Memory B cell (primary cell): ENCODE measurements around the gene GSTA3.
"Not testable (repeated sequence)": the region's sequence is repeated elsewhere in the genome, so short reads cannot be mapped to it uniquely, and the experiment has no call there.

Experiments used
- ATAC-seq: fragments of 150-1000 bp; cut with Tn5 transposase; 2 replicates; pipeline ENCODE4 v1.10.0; 2021; ENCODE audit warnings: low read depth, mild to moderate bottlenecking, moderate library complexity
- DNase-seq, 2 donors: peaks; one replicate each; pipeline ENCODE4 v3.0.0; 2022; ENCODE audit warnings: low spot score in 2 of 2
- H3K27ac Mint-ChIP-seq: one replicate; pipeline ENCODE4 v1.8.0; 2022; ENCODE audit warnings: mild to moderate bottlenecking, moderate library complexity, mixed read lengths
- H3K27me3 Mint-ChIP-seq: one replicate; pipeline ENCODE4 v1.8.0; 2022; ENCODE audit warnings: mixed read lengths
- H3K36me3 Mint-ChIP-seq: one replicate; pipeline ENCODE4 v1.8.0; 2022; ENCODE audit warnings: mild to moderate bottlenecking, mixed read lengths
- H3K4me1 Mint-ChIP-seq: one replicate; pipeline ENCODE4 v1.8.0; 2022; ENCODE audit warnings: mixed read lengths
- H3K4me3 Mint-ChIP-seq: one replicate; pipeline ENCODE4 v1.8.0; 2022; ENCODE audit warnings: mild to moderate bottlenecking, moderate library complexity, mixed read lengths
- H3K9me3 Mint-ChIP-seq: one replicate; pipeline ENCODE4 v1.8.0; 2022; ENCODE audit warnings: mixed read lengths

GSTA3 gene

GRCh38 chr6:52909531-52909930, at the start of gene GSTA3:
Gene GSTA3 (minus strand): TSS chr6:52909698. CDS start chr6:52905834, 3,864 bp downstream.
- peaks cover 1% of the 10 kb centered on the region for H3K9me3 Mint-ChIP-seq
- no peaks in the 10 kb centered on the region for H3K36me3 Mint-ChIP-seq
- peaks cover 2% of the 10 kb centered on the region for H3K27me3 Mint-ChIP-seq
- ATAC-seq (no peak), DNase-seq (no peak)
- H3K4me1 Mint-ChIP-seq, result no peaks in the 10 kb centered on the region
- no peak within 1 kb of the TSS for H3K27ac Mint-ChIP-seq
- H3K4me3 Mint-ChIP-seq, result no peak within 1 kb of the TSS

DNA sequence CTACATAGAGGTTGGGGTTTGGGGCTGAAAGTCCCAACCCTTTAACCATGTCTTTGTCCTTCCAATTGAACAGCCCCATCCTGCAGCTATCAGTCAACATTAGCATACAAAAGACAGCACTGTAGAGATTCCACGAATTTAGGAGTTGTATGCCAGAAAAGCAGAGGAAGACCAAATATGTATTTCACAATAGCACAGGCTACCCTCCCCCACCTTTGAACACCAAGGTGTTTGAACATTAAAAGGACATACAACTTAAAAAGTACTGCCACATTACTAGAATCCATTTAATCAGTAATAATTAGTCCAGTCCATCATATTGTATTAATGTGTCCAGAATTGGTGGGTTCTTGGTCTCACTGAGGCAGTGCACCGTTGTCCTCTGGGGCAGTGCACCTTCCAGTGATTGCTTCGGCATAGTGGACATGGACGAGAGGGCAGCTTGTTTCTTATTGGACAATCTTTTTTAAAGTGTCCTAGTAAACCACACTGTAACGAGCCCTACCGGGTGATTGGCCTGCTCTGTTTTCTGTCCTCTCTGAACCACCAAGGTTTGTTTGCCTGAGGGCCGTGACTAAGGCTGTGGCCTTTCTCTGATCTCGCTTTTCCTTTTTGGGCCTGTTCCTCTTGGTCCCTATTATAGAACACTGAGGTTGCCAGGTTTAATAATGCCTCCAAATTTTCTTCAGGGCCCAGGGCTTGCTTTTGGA, 49.2 kb upstream of the GSTA3 start:
- Mint-ChIP-seq H3K27ac (no peak overlapping the region), H3K27me3 (peaks cover 6% of the 10 kb centered on the region), H3K36me3 (no peaks in the 10 kb centered on the region), H3K4me3 (no peak overlapping the region), H3K4me1 (no peaks in the 10 kb centered on the region), H3K9me3 (no peaks in the 10 kb centered on the region)
- DNase-seq (no peak), ATAC-seq (no peak)

- Mint-ChIP-seq H3K27me3 (peaks cover 2% of the 10 kb centered on the region), H3K4me1 (no peaks in the 10 kb centered on the region), H3K27ac (no peak overlapping the region), H3K36me3 (no peaks in the 10 kb centered on the region), H3K4me3 (no peak overlapping the region), H3K9me3 (no peaks in the 10 kb centered on the region)
- no peak for ATAC-seq
- no peak for DNase-seq
Measured at GRCh38 chr6:52955871-52956270, 46.4 kb upstream of the GSTA3 start.

DNA sequence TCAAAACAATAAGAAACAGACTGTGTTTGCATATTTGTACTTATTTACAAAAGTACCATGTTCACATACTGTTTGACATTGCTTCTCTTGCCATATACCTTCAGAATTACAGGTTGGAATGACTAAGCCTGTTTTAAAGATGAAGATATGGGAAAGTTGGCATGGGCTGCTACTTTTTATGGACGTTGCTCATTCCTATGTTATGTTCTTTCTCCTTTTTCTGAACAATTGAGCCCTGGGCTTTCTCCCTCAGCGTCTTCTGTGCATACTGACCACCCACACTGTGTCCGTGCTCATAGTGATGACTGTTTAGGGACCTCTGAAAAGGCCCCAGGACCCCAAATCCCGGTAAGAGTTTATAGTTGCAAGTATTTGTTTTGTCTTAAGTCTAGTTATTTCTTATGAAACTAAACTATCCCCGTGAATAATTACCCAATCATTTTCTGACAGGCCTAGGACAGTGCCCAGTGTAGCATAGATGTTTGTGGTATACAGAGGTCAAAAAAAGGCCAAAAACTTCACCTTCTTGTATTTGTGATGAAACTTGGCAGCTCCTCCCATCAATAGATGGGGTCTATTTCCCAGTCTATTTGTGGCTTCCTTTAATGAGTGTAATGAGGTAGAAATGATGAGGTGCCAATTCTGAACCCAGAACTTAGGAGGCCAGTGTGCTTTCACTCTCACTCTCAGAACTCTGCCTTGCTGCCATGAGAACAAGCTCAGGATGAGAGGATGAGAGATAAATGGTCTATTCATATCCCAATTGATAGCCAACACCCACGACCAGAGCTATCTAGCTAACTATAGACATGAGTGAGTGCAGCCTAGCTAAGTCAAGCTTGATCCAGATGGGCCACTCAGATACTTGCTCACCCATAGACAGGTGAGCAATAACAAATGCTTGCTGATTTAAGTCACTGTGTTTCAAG, 44.7 kb upstream of the GSTA3 start:
- no peak for ATAC-seq
- no peak overlapping the region for H3K27ac Mint-ChIP-seq

DNA sequence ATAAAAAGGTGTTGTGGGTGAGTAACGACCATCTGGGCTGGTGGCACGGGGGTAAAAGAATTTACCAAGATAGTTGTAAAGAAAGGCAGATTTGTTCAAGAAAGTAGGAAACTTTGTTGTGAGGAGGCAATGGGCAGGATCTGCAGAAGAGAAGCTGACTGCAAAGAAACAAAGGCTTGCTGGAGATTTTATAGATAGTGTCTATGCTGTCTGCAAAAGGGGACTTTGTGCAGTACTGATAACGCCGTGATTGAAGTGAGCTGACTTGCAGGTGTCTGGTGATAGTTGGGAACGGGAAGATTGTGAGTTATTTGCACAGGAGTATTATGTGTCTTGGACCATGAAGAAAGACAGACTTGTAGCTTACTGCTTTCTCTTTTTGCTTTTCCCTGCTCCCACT, 36.8 kb upstream of the GSTA3 start:
- no peaks in the 10 kb centered on the region for H3K4me1 Mint-ChIP-seq
- H3K9me3 Mint-ChIP-seq, result no peaks in the 10 kb centered on the region
- ATAC-seq (no peak), DNase-seq (no peak)
- no peak overlapping the region for H3K4me3 Mint-ChIP-seq
- H3K27me3 Mint-ChIP-seq, result peaks cover 17% of the 10 kb centered on the region
- no peak overlapping the region for H3K27ac Mint-ChIP-seq
- H3K36me3 Mint-ChIP-seq, result peaks cover 1% of the 10 kb centered on the region

More for the DNA sequence above, 44.7 kb upstream of the GSTA3 start:
- Mint-ChIP-seq H3K36me3 (no peaks in the 10 kb centered on the region), H3K4me1 (no peaks in the 10 kb centered on the region), H3K4me3 (no peak overlapping the region), H3K27me3 (peaks cover 2% of the 10 kb centered on the region), H3K9me3 (no peaks in the 10 kb centered on the region)
- no peak for DNase-seq

GRCh38 chr6:52942821-52943220, 33.3 kb upstream of the GSTA3 start:
- H3K4me3 Mint-ChIP-seq, H3K9me3 Mint-ChIP-seq, H3K27ac Mint-ChIP-seq, ATAC-seq, H3K36me3 Mint-ChIP-seq, DNase-seq, H3K4me1 Mint-ChIP-seq: not testable (repeated sequence)
- peaks cover 18% of the 10 kb centered on the region for H3K27me3 Mint-ChIP-seq

DNA sequence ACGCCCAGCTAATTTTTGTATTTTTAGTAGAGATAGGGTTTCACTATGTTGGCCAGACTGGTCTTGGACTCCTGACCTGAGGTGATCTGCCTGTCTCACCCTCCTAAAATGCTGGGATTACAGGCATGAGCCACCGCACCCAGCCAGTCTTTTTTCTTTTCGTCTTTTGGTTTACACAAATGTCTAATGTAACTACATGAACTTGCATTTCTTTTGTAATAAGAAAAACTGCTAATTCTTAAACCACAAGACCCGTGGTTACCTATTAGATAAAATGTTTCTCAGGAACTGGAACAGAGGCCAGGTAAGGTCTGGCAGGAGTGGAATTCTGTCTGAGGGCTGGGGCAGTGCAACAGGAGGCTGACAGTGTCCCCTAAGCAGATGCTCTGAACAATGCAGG, 32.7 kb upstream of the GSTA3 start:
- peaks cover 15% of the 10 kb centered on the region for H3K27me3 Mint-ChIP-seq
- no peaks in the 10 kb centered on the region for H3K9me3 Mint-ChIP-seq
- ATAC-seq (no peak), DNase-seq (no peak)
- no peaks in the 10 kb centered on the region for H3K4me1 Mint-ChIP-seq
- H3K36me3 Mint-ChIP-seq, result peaks cover 1% of the 10 kb centered on the region
- H3K27ac Mint-ChIP-seq, result no peak overlapping the region
- H3K4me3 Mint-ChIP-seq, result no peak overlapping the region

- Mint-ChIP-seq H3K27ac (no peak overlapping the region), H3K4me3 (no peak overlapping the region)
Measured at GRCh38 chr6:52937908-52938307, 28.4 kb upstream of the GSTA3 start.

GRCh38 chr6:52933778-52934177, 24.3 kb upstream of the GSTA3 start:
- Mint-ChIP-seq H3K9me3 (peaks cover 1% of the 10 kb centered on the region), H3K36me3 (no peaks in the 10 kb centered on the region), H3K4me1 (peaks cover 2% of the 10 kb centered on the region), H3K27ac (no peak overlapping the region), H3K27me3 (peaks cover 6% of the 10 kb centered on the region), H3K4me3 (no peak overlapping the region)
- no peak for ATAC-seq
- DNase-seq, result no peak

More at GRCh38 chr6:52937908-52938307, 28.4 kb upstream of the GSTA3 start:
- Mint-ChIP-seq H3K36me3 (no peaks in the 10 kb centered on the region), H3K9me3 (no peaks in the 10 kb centered on the region), H3K27me3 (peaks cover 10% of the 10 kb centered on the region), H3K4me1 (peaks cover 2% of the 10 kb centered on the region)
- no peak for ATAC-seq
- DNase-seq, result no peak

DNA sequence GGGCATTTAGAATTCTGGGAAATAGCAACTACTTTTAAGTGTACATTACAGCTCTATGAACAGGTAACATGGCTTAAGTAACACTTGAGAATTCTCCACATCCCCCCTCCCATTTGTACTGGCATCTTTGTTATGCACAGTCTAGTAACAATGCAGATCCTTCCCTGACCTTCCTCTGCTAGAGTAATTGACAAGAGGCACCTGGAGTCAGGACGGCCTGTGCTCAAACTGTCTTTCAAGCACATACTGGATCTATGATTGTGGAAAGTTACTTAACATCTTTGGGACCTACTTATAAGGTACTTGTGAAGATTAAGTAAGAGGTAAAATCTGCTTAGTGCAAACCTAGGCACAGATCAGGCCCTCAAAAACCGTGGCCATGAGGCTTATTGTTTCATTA, 21.9 kb upstream of the GSTA3 start:
- peaks cover 1% of the 10 kb centered on the region for H3K9me3 Mint-ChIP-seq

GRCh38 chr6:52929321-52930164, 20.0 kb upstream of the GSTA3 start:
- no peak for ATAC-seq
- no peak overlapping the region for H3K4me3 Mint-ChIP-seq
- H3K4me1 Mint-ChIP-seq, result no peaks in the 10 kb centered on the region

More for the DNA sequence above, 21.9 kb upstream of the GSTA3 start:
- no peak overlapping the region for H3K27ac Mint-ChIP-seq
- no peak overlapping the region for H3K4me3 Mint-ChIP-seq
- DNase-seq, result no peak
- no peaks in the 10 kb centered on the region for H3K36me3 Mint-ChIP-seq
- ATAC-seq, result no peak
- peaks cover 7% of the 10 kb centered on the region for H3K27me3 Mint-ChIP-seq
- no peaks in the 10 kb centered on the region for H3K4me1 Mint-ChIP-seq

GRCh38 chr6:52927451-52927850, 18.0 kb upstream of the GSTA3 start:
- Mint-ChIP-seq H3K9me3 (peaks cover 1% of the 10 kb centered on the region), H3K27ac (no peak overlapping the region), H3K36me3 (no peaks in the 10 kb centered on the region), H3K4me1 (no peaks in the 10 kb centered on the region), H3K4me3 (no peak overlapping the region), H3K27me3 (peaks cover 9% of the 10 kb centered on the region)
- DNase-seq (no peak), ATAC-seq (no peak)

More at GRCh38 chr6:52929321-52930164, 20.0 kb upstream of the GSTA3 start:
- no peak overlapping the region for H3K27ac Mint-ChIP-seq
- peaks cover 1% of the 10 kb centered on the region for H3K9me3 Mint-ChIP-seq
- no peaks in the 10 kb centered on the region for H3K36me3 Mint-ChIP-seq
- H3K27me3 Mint-ChIP-seq, result peaks cover 3% of the 10 kb centered on the region
- DNase-seq, result no peak

GRCh38 chr6:52925919-52926792, 16.7 kb upstream of the GSTA3 start:
- Mint-ChIP-seq H3K4me3 (no peak overlapping the region), H3K27me3 (peaks cover 12% of the 10 kb centered on the region), H3K36me3 (no peaks in the 10 kb centered on the region), H3K4me1 (no peaks in the 10 kb centered on the region), H3K27ac (no peak overlapping the region), H3K9me3 (peaks cover 1% of the 10 kb centered on the region)
- ATAC-seq (no peak), DNase-seq (no peak)
